ENCODE data around the gene DCTPP1. TPM values are rescaled to one million over a fixed set of nuclear protein-coding genes. Genes with fewer than 3 reads are reported as not detected.

The DCTPP1 gene
- total and polyA plus RNA-seq, 9 of the 15 experiments (the other 6 are each of a cell fraction or from before 2014, with no cell fraction given): 45.0 to 132 (median 80.6) TPM

- no peaks in the 10 kb centered on the region for H4K20me1 ChIP-seq (replicated peaks; ENCODE audit: control insufficient read depth, insufficient read depth, low read length)
- POLR2A ChIA-PET: interaction anchor here (0.9 to 1.9 kb wide), 12 partner anchors 9 to 228 kb away, joined by 3 to 16 read pairs (median 4); partner anchors contain the start of genes FBRS, PRR14, SEPHS2 and ZNF764
- peaks cover 15 to 36% of the 10 kb centered on the region in 2 experiments for H3K4me1 ChIP-seq (replicated peaks in 1 of 2; ENCODE audit: control insufficient read depth in 2 of 2, insufficient read depth in 2 of 2, low read length in 2 of 2)
- DNase-seq (ENCODE audit: extremely low read depth in 1 of 4, low spot score in 3 of 4) (peak in 3 of 4 experiments; percentile 53 to 69 (median 58)), FAIRE-seq (peak; percentile 56), ATAC-seq (peak; percentile 75)
- no peaks in the 10 kb centered on the region for H3K27me3 ChIP-seq (ENCODE audit: control insufficient read depth in 2 of 2, insufficient read depth in 2 of 2, low read length in 2 of 2)
- BruUV-seq (replicated peaks): TSS peak; percentile 84
- peak overlapping the region; percentile 74 to 81 for H3K9ac ChIP-seq (ENCODE audit: insufficient read depth in 1 of 2, low read depth in 2 of 2, low read length in 2 of 2)
- H3K27ac ChIP-seq (ENCODE audit: extremely low read depth, low read depth, low read length): peak overlapping the region; percentile 56
- H2AFZ ChIP-seq (ENCODE audit: low read depth, low read length): peak overlapping the region; percentile 95
- H3K4me2 ChIP-seq (ENCODE audit: insufficient read depth, low read length): peak overlapping the region; percentile 74
- peaks cover 40% of the 10 kb centered on the region for H3K79me2 ChIP-seq (ENCODE audit: control insufficient read depth, insufficient read depth, low read length)
- no peaks in the 10 kb centered on the region for H3K9me1 ChIP-seq (ENCODE audit: control insufficient read depth, insufficient read depth, low read length)
- H3K4me3 ChIP-seq: peak overlapping the region; percentile 75
- no peaks in the 10 kb centered on the region for H3K9me3 ChIP-seq (replicated peaks; ENCODE audit: control insufficient read depth, insufficient read depth, low read depth, low read length)
- in situ Hi-C loops (cut with MboI): loop anchor here (10.0 kb wide), 1 partner anchor 194 kb away; no protein-coding TSS in a partner anchor
- CTCF ChIA-PET (ENCODE audit: low intra/inter-chr PET ratio): interaction anchor here (0.5 to 3.3 kb wide), 3 partner anchors 199 to 228 kb away, joined by 3 to 23 read pairs (median 10); partner anchors contain the start of gene FBRS
- WGBS (ENCODE audit: insufficient coverage, low coverage, missing lambda C conversion rate): 34% methylated on average over 16 of the region's 19 CpGs
- H3K36me3 ChIP-seq (ENCODE audit: control insufficient read depth, insufficient read depth, low read length): peaks cover 29% of the 10 kb centered on the region
- intact Hi-C loops (cut with micrococcal nuclease): loop anchor here (1.0 kb wide), 3 partner anchors 15 to 228 kb away; partner anchors contain the start of genes FBRS and SEPHS2
- TF ChIP-seq, protein P1, sequence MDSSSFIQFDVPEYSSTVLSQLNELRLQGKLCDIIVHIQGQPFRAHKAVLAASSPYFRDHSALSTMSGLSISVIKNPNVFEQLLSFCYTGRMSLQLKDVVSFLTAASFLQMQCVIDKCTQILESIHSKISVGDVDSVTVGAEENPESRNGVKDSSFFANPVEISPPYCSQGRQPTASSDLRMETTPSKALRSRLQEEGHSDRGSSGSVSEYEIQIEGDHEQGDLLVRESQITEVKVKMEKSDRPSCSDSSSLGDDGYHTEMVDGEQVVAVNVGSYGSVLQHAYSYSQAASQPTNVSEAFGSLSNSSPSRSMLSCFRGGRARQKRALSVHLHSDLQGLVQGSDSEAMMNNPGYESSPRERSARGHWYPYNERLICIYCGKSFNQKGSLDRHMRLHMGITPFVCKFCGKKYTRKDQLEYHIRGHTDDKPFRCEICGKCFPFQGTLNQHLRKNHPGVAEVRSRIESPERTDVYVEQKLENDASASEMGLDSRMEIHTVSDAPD (CRISPR knock-in tag; IDR thresholded peaks at IDR 0.05): no peak
- TF ChIP-seq CTCFL (IDR thresholded peaks at IDR 0.05; ENCODE audit: borderline replicate concordance, insufficient read depth, low read depth, low read length, poor library complexity, severe bottlenecking) (no peak), JUNB (CRISPR knock-in tag; conservative IDR thresholded peaks at IDR 0.05) (no peak), HCFC1 (IDR thresholded peaks at IDR 0.05; ENCODE audit: low read depth, low read length) (no peak; the same call in 1 of the 2 replicates), PTTG1 (tag; IDR thresholded peaks at IDR 0.05; ENCODE audit: low read depth) (no peak), GATAD2A (IDR thresholded peaks at IDR 0.05) (no peak), ARID4B (CRISPR knock-in tag; IDR thresholded peaks at IDR 0.05) (no peak), KLF13 (tag; IDR thresholded peaks at IDR 0.05; ENCODE audit: borderline replicate concordance, low read depth) (no peak), ASH1L (IDR thresholded peaks at IDR 0.05; ENCODE audit: borderline replicate concordance, low read depth, partially characterized antibody) (no peak), MED1 (CRISPR knock-in tag; IDR thresholded peaks at IDR 0.05; ENCODE audit: borderline replicate concordance) (no peak)
- TF ChIP-seq, protein P2, sequence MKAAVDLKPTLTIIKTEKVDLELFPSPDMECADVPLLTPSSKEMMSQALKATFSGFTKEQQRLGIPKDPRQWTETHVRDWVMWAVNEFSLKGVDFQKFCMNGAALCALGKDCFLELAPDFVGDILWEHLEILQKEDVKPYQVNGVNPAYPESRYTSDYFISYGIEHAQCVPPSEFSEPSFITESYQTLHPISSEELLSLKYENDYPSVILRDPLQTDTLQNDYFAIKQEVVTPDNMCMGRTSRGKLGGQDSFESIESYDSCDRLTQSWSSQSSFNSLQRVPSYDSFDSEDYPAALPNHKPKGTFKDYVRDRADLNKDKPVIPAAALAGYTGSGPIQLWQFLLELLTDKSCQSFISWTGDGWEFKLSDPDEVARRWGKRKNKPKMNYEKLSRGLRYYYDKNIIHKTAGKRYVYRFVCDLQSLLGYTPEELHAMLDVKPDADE (conservative IDR thresholded peaks at IDR 0.05; ENCODE audit: control insufficient read depth, low read depth, low read length): peak; percentile 72; the same call in 1 of the 2 replicates
These were observed 669 bp upstream of the DCTPP1 start for GRCh38 chr16:30430428-30430970.

All from K562 (cell line).